Mesendoderm (in vitro differentiated cells): ENCODE results near the gene CLEC18C.
"Not testable (repeated sequence)": the region's sequence is repeated elsewhere in the genome, so short reads cannot be mapped to it uniquely, and the experiment has no call there.

ENCODE experiments used
- DNase-seq: peaks from one replicate; pipeline ENCODE4 v3.0.0; 2013
- H2AK5ac ChIP-seq: 2 replicates; pipeline ENCODE4 v1.6.1; 2013; ENCODE audit warnings: low read length, inconsistent platforms
- H2BK120ac ChIP-seq: 2 replicates; pipeline ENCODE4 v1.6.1; 2013; ENCODE audit warnings: low read depth, mild to moderate bottlenecking, low read length, moderate library complexity, mixed read lengths
- H2BK15ac ChIP-seq: replicated peaks from 2 replicates; pipeline ENCODE4 v1.6.1; 2013; ENCODE audit warnings: low read depth, mild to moderate bottlenecking, moderate library complexity
- H2BK5ac ChIP-seq: 2 replicates; pipeline ENCODE4 v1.6.1; 2013; ENCODE audit warnings: low read length, inconsistent platforms
- H3K18ac ChIP-seq: 2 replicates; pipeline ENCODE4 v1.6.1; 2013; ENCODE audit warnings: mild to moderate bottlenecking, low read length, mixed read lengths
- H3K23ac ChIP-seq: one replicate; pipeline ENCODE4 v1.6.1; 2013; ENCODE audit warnings: low read length
- H3K27ac ChIP-seq: 2 replicates; pipeline ENCODE4 v1.5.1; 2013; ENCODE audit warnings: low read depth, mild to moderate bottlenecking, inconsistent platforms, low read length, moderate library complexity
- H3K27me3 ChIP-seq: 2 replicates; pipeline ENCODE4 v1.6.1; 2013; ENCODE audit warnings: low read length, control low read depth, mild to moderate bottlenecking, inconsistent platforms; ENCODE audit not compliant: insufficient read depth, poor library complexity
- H3K36me3 ChIP-seq: 2 replicates; pipeline ENCODE4 v1.6.1; 2013; ENCODE audit warnings: low read length, inconsistent platforms; ENCODE audit not compliant: control insufficient read depth, insufficient read depth
- H3K4ac ChIP-seq: one replicate; pipeline ENCODE4 v1.6.1; 2013; ENCODE audit warnings: low read depth, mild to moderate bottlenecking, low read length, moderate library complexity
- H3K4me1 ChIP-seq: 2 replicates; pipeline ENCODE4 v1.6.1; 2013; ENCODE audit warnings: low read depth, low read length, inconsistent platforms; ENCODE audit not compliant: control insufficient read depth
- H3K4me2 ChIP-seq: 2 replicates; pipeline ENCODE4 v1.6.1; 2013; ENCODE audit warnings: low read length
- H3K4me3 ChIP-seq: 2 replicates; pipeline ENCODE4 v1.5.1; 2013; ENCODE audit warnings: mild to moderate bottlenecking, low read length
- H3K56ac ChIP-seq: one replicate; pipeline ENCODE4 v1.6.1; 2013; ENCODE audit warnings: low read length
- H3K79me1 ChIP-seq: 2 replicates; pipeline ENCODE4 v1.6.1; 2013; ENCODE audit warnings: low read length, inconsistent platforms
- H3K79me2 ChIP-seq: 2 replicates; pipeline ENCODE4 v1.6.1; 2013; ENCODE audit warnings: mild to moderate bottlenecking, low read length; ENCODE audit not compliant: control insufficient read depth, insufficient read depth
- H3K9ac ChIP-seq: 2 replicates; pipeline ENCODE4 v1.6.1; 2013; ENCODE audit warnings: low read length, inconsistent platforms
- H4K5ac ChIP-seq: one replicate; pipeline ENCODE4 v1.6.1; 2013; ENCODE audit warnings: low read length
- H4K8ac ChIP-seq: one replicate; pipeline ENCODE4 v1.6.1; 2013; ENCODE audit warnings: low read depth, mild to moderate bottlenecking, control low read depth, low read length, moderate library complexity
- WGBS: extraction: QIAGEN DNeasy Blood & Tissue Kit; methylation state at CpG from one replicate; pipeline ENCODE4 v1.1.7; 2013; ENCODE audit warnings: low lambda C conversion rate, missing lambda C conversion rate; ENCODE audit not compliant: insufficient coverage; ENCODE audit errors: extremely low coverage; 5-methylcytosine and 5-hydroxymethylcytosine counted together

Gene CLEC18C

GRCh38 chr16:70223971-70224513 is 50.5 kb downstream of the CLEC18C start:
- no CpG with 5 or more reads among the region's 3 CpGs for WGBS

DNA sequence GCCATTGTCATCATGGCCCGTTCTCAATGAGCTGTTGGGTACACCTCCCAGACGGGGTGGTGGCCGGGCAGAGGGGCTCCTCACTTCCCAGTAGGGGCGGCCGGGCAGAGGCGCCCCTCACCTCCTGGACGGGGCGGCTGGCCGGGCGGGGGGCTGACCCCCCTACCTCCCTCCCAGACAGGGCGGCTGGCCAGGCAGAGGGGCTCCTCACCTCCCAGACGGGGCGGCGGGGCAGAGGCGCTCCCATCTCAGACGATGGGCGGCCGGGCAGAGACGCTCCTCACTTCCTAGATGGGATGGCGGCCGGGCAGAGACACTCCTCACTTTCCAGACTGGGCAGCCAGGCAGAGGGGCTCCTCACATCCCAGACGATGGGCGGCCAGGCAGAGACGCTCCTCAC is 51.1 kb downstream of the CLEC18C start:
- H4K5ac ChIP-seq, H3K4me2 ChIP-seq, H2AK5ac ChIP-seq, DNase-seq, H3K27me3 ChIP-seq, H3K79me1 ChIP-seq, H3K56ac ChIP-seq, H3K79me2 ChIP-seq, H2BK5ac ChIP-seq, H3K36me3 ChIP-seq, H3K4ac ChIP-seq, H3K18ac ChIP-seq, H2BK15ac ChIP-seq, H2BK120ac ChIP-seq, H4K8ac ChIP-seq, H3K27ac ChIP-seq, H3K4me3 ChIP-seq, H3K4me1 ChIP-seq, H3K23ac ChIP-seq, H3K9ac ChIP-seq: not testable (repeated sequence)
- no CpG with 5 or more reads among the region's 24 CpGs for WGBS

More at GRCh38 chr16:70223971-70224513, 50.5 kb downstream of the CLEC18C start:
- H3K4ac ChIP-seq, H3K36me3 ChIP-seq, DNase-seq, H3K4me2 ChIP-seq, H3K56ac ChIP-seq, H2BK120ac ChIP-seq, H2AK5ac ChIP-seq, H3K9ac ChIP-seq, H2BK5ac ChIP-seq, H3K79me2 ChIP-seq, H3K4me1 ChIP-seq, H4K8ac ChIP-seq, H3K79me1 ChIP-seq, H3K4me3 ChIP-seq, H3K27me3 ChIP-seq, H3K27ac ChIP-seq, H3K18ac ChIP-seq, H3K23ac ChIP-seq, H4K5ac ChIP-seq, H2BK15ac ChIP-seq: not testable (repeated sequence)

DNA sequence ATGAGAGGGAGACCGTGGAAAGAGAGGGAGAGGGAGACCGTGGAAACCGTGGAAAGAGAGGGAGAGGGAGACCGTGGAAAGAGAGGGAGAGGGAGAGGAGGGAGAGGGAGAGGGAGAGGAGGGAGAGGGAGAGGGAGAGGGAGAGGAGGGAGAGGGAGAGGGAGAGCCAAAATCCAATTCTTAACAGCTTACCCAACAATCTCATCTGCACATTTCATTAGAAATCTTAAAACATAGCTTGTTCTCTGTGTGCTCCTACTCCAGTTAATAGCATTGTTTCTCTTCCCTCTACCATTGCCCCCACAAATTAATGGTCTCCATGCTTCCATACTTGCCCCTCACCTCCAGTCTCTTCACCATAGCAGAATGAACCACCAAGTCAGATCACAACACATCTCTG is 51.8 kb downstream of the CLEC18C start:
- DNase-seq, H3K56ac ChIP-seq, H3K27me3 ChIP-seq, H3K36me3 ChIP-seq, H3K27ac ChIP-seq, H3K23ac ChIP-seq, H4K8ac ChIP-seq, H3K4me2 ChIP-seq, H2BK120ac ChIP-seq, H3K18ac ChIP-seq, H3K79me1 ChIP-seq, H3K4ac ChIP-seq, H3K4me1 ChIP-seq, H3K9ac ChIP-seq, H3K4me3 ChIP-seq, H2AK5ac ChIP-seq, H2BK15ac ChIP-seq, H2BK5ac ChIP-seq, H4K5ac ChIP-seq, H3K79me2 ChIP-seq: not testable (repeated sequence)
- no CpG with 5 or more reads among the region's 4 CpGs for WGBS

DNA sequence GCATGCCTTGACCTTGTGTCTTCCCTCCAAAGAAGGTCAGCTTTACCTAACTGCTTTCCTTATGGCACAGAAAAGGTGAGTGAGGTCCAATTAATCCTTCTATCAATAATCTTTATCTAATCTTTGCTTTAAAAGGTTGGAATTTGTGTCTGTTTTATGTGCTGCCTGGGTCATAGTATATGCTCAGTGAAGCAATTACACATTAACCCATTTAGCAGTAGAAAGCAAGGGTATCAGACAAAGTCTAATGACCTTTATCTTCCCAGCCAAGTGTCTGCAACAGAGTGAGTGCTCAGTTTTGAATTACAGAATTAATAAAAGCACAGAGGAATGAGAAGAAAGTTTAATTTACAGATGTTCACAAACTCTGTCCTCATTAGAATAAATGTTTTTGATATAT is 52.4 kb downstream of the CLEC18C start:
- not testable (repeated sequence) for H3K4me1 ChIP-seq, H3K4ac ChIP-seq, H3K4me3 ChIP-seq, H3K9ac ChIP-seq, H2BK120ac ChIP-seq, H3K36me3 ChIP-seq, H2BK5ac ChIP-seq, H4K8ac ChIP-seq, H2BK15ac ChIP-seq, H4K5ac ChIP-seq, H3K79me2 ChIP-seq, H3K27me3 ChIP-seq, H3K79me1 ChIP-seq, DNase-seq, H3K18ac ChIP-seq, H3K23ac ChIP-seq, H3K27ac ChIP-seq, H3K4me2 ChIP-seq, H2AK5ac ChIP-seq, H3K56ac ChIP-seq

GRCh38 chr16:70231831-70232230 is 58.2 kb downstream of the CLEC18C start:
- H4K8ac ChIP-seq, H3K56ac ChIP-seq, H3K27ac ChIP-seq: not testable (repeated sequence)

More at GRCh38 chr16:70231831-70232230, 58.2 kb downstream of the CLEC18C start:
- not testable (repeated sequence) for H3K27me3 ChIP-seq, H2AK5ac ChIP-seq, H3K36me3 ChIP-seq, H3K79me2 ChIP-seq, H3K23ac ChIP-seq, H3K9ac ChIP-seq, H2BK120ac ChIP-seq, H4K5ac ChIP-seq, H3K79me1 ChIP-seq, H3K4me1 ChIP-seq, H2BK15ac ChIP-seq, H2BK5ac ChIP-seq, H3K4ac ChIP-seq, H3K18ac ChIP-seq, H3K4me2 ChIP-seq, H3K4me3 ChIP-seq, DNase-seq
- no CpG with 5 or more reads among the region's 3 CpGs for WGBS
